NCI-H187 (cell line): ENCODE measurements around the gene POLE3.
"Not testable (repeated sequence)": the region's sequence is repeated elsewhere in the genome, so short reads cannot be mapped to it uniquely, and the experiment has no call there.

Source experiments
- DNase-seq, 2 experiments: peaks; one replicate each; lab custom pipeline; 2025; lab: John Stamatoyannopoulos, UW

POLE3 gene

DNA sequence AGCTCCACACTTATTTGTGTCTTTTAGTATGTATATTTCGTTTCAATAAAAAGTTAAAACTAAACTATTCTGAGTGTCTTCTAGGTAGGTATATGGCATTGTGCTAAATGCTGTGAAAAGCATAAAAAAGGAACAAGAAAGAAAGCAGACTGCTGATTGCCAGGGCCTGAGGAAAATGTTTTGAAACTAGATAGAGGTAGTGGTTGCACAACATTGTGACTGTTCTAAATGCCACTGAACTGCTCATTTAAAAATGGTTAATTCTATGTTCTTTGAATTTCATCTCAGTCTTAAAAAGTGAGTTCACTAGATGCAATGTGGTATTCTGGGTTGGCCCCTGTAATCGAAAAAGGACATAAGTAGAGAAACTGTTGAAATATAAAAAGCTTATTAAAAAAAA lies 6.8 kb downstream of the POLE3 start:
- no peak for DNase-seq

DNA sequence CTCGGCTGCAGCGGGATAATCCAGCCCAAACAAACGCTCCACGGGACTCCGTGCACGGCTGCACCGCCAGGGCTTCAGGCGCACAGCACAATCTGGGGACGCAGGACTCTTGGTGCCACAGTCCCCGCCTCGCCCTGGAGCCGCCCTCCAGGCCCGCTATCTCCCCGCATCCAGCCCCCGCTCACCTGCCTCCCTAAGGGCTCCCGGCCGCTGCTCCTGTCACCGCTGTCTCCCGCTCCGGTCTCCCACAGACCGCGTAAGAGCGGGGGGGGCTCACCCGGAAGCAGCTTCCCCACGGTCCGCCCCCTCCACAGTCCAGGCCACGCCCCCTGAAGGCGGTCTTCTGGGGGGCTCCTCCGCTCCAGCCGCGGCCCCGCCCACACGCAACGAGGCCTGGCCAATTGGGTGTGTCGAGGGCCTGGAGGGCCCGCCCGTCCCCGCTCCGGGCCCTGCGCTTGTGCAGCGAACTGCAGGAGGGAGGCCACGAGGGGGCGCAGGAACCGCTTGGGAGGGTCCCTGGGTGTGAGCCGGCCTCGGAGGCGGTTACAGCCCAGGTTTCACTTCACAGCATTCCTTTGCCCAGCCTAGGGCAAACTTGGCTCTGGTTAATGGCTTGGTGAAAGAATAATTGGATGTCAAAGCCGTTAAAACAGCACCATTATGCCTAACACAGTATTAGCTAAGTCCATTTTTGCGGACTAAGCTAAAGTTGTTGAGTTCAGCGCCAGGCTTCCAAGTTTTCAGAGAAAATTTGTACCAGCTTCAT lies 9.3 kb downstream of the POLE3 start, which contains the start of gene ALAD:
Gene ALAD, minus strand, starts transcription at position 258 of the 766 bp plus-strand sequence. CDS start 7,725 bp downstream, outside the sequence.
- DNase-seq, result peak; percentile 71 to 95

DNA sequence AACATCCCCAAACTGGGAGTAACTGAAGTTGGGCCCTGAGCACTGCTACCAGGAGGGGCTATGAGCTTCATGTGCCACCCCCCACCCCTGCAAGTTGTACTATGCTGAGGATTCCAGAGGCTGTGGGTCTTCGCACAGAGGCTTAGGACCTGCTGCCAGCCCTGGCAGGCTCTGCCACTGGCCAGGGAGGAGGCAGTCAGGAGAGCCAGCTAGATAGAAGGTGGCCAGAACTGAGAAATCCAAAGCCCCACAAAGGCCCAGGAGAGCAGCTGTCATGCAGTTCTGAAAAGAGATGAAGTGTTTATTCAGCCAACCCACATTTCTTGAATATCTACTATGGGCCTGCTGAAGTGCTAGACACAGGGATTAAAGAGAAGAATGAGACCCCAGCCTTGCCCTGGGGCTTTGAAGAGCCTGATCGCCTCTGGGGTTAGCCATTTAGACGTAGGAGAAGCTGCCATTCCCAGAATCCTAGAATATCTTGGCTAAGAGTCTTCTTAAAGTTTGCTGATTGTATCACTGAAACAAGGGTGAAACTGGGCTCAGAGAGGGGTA lies 10.8 kb downstream of the POLE3 start:
- no peak for DNase-seq

DNA sequence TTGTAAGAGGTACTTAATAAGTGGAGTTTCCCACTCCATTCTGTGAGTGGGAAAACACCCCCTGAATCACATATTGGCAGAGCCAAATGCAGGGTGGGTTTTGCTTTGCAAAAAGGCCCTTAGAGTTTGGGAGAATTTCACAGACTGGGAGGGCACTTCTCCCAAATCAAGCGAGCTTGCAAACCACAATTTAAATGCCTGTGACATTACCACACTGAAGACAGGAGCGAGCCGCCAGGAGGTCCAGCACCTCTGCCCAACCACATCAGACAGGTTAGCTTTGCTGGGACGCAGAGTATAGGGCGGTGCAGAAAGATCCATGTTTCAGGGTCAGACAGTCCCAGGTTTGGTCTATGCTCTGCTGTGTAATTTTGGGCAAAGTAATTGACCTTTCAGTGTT lies 11.7 kb downstream of the POLE3 start:
- DNase-seq, result no peak

DNA sequence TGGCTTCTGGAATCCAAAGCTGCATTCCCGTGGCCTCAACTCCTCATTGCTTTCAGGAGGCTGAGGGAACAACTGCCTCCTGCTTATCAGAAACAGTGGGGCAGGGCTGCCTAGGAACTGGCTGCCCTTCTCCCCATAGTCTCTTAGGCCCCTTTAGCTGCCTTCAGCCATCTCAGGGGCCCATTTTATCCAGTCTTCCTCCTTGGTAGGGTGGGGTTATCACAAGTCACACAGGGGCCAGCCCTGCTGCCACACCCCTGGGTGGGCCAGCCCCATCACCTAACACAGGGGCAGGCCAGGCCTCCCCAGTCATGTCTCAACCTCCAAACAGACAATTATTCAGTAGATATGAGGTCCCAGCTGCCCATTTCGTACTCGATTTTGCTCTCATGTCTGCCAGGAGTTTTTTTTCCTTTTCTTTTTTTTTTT lies 13.3 kb downstream of the POLE3 start:
- DNase-seq, result no peak

DNA sequence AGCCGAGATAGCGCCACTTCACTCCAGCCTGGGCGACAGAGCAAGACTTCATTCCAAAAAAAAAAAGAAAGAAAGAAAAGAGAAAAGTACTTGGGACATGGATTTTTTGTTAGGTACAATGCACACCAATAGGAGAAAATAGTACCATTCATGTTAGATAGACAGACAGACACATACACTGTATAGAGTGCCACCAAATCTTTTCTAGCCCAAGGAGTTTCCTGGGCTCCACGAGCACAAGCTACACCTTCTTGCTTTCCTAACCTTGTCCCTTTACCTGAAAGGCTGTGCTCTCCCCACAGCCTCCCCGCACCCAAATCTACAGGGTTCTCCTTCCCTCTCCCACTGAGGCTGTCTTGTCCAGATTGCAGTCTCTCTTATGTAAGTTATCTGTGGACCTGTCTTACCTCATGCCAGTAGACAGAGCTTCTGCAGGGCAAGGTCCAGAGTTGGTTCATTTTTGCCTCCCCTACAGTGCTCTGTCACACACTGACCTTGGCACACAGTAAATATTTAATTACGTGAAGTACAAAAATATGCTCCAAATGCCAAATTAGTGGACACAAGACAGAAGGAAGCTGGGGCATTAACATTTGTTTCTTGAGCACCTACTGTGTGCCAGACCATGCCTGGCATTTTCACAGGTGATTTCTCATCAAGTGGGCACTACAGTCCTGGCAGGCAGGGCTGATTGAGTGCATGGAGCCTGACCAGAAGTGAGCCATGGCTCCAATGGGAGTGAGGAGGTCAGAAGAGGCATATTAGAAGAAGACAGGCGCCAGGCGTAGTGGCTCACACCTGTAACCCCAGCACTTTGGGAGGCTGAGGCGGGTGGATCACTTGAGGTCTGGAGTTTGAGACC lies 15.2 kb downstream of the POLE3 start:
- no peak for DNase-seq

DNA sequence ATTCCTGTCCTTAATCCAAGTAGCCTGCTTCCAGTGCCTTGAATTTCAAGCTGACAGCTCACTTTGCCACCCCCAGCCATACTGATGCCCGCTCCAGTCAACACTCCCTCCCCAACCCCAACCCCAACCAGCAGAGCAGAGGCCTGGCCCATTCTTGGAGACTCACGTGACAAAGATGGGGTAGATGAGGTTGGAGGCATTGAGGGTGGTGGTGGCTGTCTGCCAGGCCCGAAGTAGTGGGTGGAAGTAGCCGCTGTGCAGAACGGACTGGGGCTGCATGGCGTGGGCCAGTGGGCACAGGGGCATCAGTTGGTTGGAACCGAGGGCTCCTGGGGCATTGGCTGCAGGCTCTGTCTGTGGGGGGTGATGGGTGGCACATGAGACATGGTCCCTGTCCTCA lies 17.2 kb downstream of the POLE3 start:
- no peak for DNase-seq

DNA sequence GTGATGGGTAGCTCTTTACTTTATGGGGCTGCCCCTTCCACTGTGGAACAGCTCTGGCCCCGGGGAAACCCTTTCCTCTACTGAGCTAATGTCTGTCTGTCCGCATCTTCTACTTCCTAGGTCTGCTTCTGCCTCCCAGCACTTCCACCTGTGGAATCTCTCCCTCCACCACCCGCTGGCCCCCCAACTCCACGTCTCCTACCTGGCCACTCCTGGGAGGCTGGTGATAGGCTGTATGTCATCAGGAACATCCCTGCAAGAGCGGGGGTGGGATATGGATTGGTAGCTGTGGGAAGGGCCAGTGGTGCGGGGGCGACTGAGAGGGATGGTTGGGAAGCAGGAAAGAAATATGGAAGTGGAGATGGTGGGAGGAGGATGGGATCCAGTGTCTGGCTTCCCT lies 18.6 kb downstream of the POLE3 start:
- no peak for DNase-seq

DNA sequence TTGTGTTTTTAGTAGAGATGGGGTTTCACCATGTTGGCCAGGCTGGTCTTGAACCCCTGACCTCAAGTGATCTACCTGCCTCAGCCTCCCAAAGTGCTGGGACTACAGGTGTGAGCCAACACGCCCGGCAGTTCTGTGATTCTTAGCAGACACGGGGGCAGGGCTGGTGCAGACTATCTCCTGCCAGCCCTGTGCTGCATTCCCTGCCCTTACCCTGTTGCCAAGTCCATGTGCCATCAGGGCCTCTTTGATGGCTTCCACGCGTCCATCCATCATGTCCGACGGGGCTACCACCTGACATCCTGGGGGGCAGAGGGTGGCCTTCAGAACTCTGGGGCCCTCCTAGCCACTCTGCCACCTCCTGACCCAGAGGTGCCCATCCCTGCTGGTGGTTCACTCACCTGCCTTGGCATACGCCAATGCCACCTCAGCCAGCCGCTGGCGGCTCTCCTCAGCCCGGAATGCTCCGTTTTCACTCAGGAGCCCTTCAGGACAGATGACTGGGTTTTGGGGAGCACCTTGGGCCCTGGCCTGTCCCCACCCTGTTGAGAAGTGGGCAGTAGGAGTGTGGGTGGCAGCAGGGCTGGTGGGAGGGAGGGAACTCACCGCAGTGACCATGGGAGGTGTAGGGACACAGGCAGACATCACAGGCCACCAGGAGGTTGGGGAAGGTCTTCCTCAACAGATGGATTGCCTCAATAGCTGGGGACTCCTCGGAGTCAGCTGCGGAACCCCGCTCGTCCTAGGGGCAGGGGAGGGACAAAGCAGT lies 20.1 kb downstream of the POLE3 start:
- DNase-seq, result no peak

DNA sequence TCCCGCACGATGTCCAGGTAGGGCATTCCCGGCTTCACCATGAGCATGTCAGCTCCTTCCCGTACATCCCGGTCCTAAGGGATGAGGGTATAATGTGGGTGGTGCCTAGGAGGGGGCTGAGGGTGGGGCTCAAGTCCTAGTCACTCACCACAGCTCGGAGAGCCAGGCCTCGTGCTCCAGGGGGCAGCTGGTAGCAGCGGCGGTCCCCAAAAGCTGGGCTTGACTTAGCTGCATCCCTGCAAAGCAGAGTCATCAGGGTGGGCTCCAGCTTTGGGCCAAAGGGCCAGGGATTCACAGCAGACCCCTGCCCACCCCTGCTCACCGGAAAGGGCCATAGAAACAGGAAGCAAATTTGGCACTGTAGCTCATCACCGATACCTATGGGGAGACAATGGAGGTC lies 21.0 kb downstream of the POLE3 start:
- no peak for DNase-seq

DNA sequence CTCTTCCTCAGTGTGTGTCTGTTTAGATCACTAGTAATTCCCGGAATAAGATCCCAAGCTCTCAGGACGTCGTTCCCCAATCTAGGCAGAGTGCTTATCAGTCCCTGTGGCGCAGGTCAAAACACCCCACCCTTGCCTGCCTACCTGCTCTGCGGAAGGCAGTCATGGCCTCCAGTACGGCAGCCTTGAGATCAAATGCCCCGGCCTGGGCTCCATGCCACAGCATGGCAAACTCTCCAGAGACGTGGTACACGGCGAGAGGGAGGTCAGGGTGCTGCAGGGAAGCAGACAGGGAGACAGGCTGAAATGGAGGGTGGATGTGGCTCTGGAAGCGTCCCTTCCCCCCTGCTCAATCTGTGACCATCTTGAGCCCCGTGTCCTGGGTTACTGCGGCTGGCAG lies 21.6 kb downstream of the POLE3 start:
- no peak for DNase-seq

DNA sequence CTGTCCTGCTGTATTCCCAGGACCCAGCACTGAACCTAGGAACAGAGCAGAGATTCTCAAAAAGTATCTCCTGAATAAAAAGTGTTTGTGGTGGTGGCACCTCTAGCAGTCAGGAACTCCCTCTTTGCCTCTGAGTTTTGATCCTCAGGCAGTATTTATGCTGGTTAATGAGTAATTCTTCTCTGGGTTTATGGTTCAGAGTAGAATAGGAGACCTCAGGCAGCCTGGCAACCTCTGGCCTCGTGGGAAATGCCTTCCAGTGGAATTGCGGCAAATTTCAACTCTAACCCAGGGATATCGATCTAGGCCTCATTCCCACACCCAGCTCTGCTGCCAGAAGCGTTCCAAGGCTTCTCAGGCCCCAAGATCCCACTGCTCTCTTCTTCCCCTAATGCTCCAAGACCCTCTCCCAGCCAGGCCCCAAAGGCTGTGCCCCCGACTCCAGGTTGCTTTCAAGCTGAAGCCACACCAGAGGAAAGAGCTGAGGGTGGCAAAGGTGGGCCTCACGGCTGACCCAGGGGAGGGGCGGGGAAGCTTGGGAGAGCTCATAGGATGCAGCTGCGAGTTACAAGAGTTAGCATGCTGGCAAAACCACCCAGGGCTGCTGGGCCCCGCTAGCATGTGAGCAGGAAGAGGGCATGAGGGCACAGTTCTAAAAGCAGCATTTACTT lies 22.8 kb downstream of the POLE3 start:
- DNase-seq, result no peak

DNA sequence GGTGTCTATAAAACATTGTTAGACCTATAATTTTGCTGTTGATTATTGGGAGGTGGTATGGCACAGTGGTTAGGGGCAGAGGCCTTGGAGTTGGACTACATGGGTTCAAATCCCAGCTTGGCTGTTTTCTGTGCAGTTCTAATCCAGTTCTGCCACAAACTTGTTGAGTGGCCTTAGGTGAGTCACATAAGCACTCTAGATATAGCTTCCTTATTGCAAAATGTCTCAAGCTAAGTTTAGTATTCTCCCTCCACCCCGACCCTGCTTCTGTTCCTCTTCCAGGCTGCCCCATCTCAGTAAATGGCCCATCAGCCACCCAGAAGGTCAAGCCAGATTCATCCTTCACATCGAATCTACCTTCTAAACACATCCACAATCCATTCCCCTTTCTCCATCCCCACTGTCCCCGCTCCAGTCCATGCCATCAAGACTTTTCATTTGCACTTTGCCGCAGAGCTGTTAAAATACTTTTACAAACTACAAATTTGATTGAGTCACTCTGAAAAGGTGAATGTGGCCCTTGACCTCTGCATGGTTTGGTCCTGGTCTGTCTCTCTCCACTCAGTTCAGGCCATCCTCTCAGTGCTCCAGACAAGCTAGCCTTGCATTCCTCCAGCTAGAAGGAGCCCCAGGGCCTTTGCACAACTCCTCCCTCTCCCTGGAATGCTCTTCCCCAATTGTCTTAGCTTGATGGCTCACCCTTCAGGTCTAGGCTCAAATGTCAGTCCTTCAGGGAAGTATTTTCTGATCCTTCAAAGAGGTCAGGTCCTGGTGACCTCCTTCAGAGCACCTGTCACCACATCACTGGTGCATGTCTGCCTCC lies 23.7 kb downstream of the POLE3 start:
- no peak for DNase-seq

DNA sequence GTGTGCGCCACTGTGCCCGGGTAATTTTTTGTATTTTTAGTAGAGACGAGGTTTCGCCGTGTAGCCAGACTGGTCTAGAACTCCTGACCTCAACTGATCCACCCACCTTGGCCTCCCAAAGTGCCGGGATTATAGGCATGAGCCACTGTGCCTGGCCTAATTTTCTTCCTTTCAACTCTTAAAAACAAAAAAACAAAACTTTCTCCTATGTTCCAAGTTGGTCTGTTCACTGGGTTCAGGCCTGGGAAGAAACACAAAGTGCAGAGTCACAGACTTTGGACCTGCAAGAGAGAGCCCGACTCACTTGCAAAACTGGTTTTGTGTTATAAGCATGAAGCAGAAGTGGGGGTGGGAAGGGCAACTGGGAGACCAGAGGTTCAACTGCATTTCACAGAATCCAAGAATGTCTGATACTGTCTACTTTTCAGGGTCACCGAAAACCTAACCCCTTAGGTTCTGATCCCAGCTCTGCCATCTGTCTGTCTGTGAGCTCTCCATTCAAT lies 28.5 kb downstream of the POLE3 start:
- no peak for DNase-seq

DNA sequence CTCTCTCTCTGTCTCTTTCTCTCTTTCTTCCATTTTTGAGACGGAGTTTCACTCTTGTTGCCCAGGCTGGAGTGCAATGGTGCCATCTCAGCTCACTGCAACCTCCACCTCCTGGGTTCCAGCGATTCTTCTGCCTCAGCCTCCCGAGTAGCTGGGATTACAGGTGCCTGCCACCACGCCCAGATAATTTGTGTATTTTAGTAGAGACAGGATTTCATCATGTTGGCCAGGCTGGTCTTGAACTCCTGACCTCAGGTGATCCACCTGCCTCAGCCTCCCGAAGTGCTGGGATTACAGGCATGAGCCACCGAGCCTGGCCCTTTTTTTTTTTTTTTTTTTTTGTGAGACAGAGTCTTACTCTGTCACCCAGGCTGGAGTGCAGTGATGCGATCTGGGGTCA lies 29.0 kb downstream of the POLE3 start:
- not testable (repeated sequence) for DNase-seq

DNA sequence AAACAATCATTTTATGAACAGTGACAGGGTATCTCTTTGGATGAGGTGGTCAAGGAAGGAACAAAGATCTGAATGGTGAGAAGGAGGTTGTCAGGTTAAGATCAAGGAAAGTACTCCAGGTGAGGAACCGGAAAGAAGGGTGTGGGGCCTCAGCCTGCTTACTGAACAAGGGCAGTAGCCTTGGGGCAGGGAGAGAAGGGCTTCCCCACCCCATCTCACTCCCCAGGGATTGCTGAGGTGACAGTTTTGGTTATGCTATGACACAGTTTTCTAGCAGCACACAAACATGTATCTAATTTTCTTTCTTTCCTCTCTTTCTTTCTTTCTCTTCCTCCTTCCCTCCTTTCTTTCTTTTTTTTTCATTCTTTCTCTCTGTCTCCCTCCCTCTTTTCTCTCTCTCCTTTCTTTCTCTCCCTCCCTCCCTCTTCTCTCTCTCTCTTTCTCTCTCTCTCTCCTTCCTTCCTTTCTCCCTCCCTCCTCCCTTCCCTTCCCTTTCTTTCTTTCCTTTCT lies 29.6 kb downstream of the POLE3 start:
- DNase-seq, result no peak

DNA sequence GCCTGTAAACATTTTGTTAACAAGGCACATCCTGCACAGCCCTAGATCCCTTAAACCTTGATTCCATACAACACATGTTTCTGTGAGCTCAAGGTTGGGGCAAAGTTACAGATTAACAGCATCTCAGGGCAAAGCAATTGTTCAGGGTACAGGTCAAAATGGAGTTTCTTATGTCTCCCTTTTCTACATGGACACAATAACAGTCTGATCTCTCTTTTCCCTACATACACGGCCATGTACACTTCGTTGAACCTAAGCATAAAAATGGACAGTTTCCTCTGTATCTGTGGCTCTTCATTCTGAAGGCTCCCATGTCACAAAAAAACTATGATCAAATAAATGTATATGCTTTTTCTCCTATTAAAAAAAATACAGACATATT lies 30.7 kb downstream of the POLE3 start:
- not testable (repeated sequence) for DNase-seq

DNA sequence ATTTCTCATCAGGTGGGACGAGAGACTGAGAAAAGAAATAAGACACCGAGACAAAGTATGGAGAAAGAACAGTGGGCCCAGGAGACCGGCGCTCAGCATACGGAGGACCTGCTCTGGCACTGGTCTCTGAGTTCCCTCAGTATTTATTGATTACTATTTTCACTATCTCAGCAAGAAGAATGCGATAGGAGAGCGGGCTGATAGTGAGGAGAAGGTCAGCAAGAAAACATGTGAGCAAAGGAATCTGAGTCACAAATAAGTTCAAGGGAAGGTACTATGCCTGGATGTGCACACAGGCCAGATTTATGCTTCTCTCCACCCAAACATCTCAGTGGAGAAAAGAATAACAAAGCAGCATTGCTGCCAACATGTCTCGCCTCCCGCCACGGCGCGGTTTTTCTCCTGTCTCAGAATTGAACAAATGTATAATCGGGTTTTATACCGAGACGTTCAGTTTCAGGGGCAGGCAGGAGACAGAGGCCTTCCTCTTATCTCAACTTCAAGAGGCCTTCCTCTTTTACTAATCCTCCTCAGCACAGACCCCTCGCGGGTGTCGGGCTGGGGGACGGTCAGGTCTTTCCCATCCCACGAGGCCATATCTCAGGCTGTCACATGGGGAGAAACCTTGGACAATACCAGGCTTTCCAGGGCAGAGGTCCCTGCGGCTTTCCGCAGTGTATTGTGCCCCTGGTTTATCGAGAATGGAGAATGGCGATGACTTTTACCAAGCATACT lies 31.2 kb downstream of the POLE3 start:
- not testable (repeated sequence) for DNase-seq
